Fibroblast of lung (primary cell): ENCODE results near the gene ZBTB16.

Source experiments
- CTCF ChIP-seq, 2 donors: IDR thresholded peaks in 1 of 2; conservative IDR thresholded peaks in 1 of 2; 1 replicate in 1 of 2; 2 replicates in 1 of 2; pipeline ENCODE4 v1.5.1; 2011 to 2012; ENCODE audit warnings: low read length in 2 of 2, control low read depth in 1 of 2, inconsistent platforms in 1 of 2, low read depth in 1 of 2, mild to moderate bottlenecking in 1 of 2
- EZH2 ChIP-seq: IDR thresholded peaks from 2 replicates; pipeline ENCODE4 v1.5.1; 2012; ENCODE audit warnings: low read length, control low read depth, mild to moderate bottlenecking; ENCODE audit errors: missing control alignments

GRCh38 chr11:114057147-114057546 lies 2.4 kb upstream of the ZBTB16 start:
- TF ChIP-seq CTCF (conservative IDR thresholded peaks at IDR 0.05 in 1 of 2, IDR thresholded peaks at IDR 0.05 in 1 of 2; ENCODE audit: low read depth in 1 of 2, low read length in 2 of 2) (no peak), EZH2 (no peak)
